Skeletal muscle satellite cell (primary cell): ENCODE data around the gene RPL19.

ENCODE experiments used
- H3K27me3 ChIP-seq: 2 replicates; pipeline ENCODE4 v1.7.0; 2013; ENCODE audit warnings: low read length; ENCODE audit not compliant: control insufficient read depth, insufficient read depth
- H3K36me3 ChIP-seq: 2 replicates; pipeline ENCODE4 v1.7.0; 2013; ENCODE audit warnings: mild to moderate bottlenecking, control low read depth, low read length; ENCODE audit not compliant: insufficient read depth
- H3K4me1 ChIP-seq: 2 replicates; pipeline ENCODE4 v1.7.0; 2013; ENCODE audit warnings: low read length; ENCODE audit not compliant: control insufficient read depth, insufficient read depth
- H3K4me2 ChIP-seq: 2 replicates; pipeline ENCODE4 v1.7.0; 2013; ENCODE audit warnings: mild to moderate bottlenecking, low read length
- H3K4me3 ChIP-seq: 2 replicates; pipeline ENCODE4 v1.7.0; 2013; ENCODE audit warnings: low read length
- H3K9ac ChIP-seq: 2 replicates; pipeline ENCODE4 v1.7.0; 2013; ENCODE audit warnings: mild to moderate bottlenecking, low read depth, low read length, moderate library complexity
- H3K9me3 ChIP-seq: replicated peaks from 2 replicates; pipeline ENCODE4 v1.7.0; 2013; ENCODE audit warnings: mild to moderate bottlenecking, control low read depth, low read length

The RPL19 gene

DNA sequence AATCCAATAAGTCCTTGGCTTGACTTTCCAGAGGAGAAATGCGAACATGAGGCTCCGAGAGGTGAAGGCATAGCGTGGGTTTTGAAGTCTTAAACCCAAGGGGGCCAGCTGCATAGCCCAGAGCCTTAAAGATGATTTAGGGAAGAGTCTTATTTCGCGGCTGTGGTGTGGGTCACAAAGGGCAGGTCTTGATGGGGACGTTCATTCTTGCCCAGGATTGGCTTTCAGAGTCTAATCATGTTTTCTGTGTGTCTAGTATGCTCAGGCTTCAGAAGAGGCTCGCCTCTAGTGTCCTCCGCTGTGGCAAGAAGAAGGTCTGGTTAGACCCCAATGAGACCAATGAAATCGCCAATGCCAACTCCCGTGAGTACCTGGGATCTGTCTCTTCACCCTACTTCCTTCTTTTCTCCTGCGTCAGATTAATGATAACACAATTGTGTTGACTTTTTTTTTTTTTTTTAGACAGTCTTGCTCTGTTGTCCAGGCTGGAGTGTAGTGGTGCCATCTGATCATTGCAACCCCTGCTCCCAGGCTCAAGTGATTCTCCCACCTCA is 951 bp downstream of the RPL19 start:
- H3K36me3 ChIP-seq: peaks cover 47% of the 10 kb centered on the region
- peak overlapping the region; percentile 91 for H3K4me3 ChIP-seq
- H3K9me3 ChIP-seq: no peaks in the 10 kb centered on the region
- no peaks in the 10 kb centered on the region for H3K27me3 ChIP-seq
- peak overlapping the region; percentile 99 for H3K9ac ChIP-seq
- peaks cover 22% of the 10 kb centered on the region for H3K4me1 ChIP-seq
- peak overlapping the region; percentile 94 for H3K4me2 ChIP-seq

DNA sequence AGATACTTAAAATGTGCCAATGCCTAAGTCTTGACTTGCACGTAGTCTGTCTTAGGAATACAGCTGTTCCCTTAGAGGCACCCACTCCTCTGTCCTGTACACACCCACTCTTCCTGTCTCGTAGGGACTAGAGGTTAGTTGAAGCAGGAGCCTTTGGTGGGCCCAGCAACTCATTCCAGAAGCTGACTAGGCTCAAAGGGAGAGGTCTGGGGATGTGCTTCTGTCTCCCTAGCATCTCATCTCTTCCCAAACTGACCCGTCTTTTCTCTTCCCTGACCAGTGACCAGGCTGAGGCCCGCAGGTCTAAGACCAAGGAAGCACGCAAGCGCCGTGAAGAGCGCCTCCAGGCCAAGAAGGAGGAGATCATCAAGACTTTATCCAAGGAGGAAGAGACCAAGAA is 4.2 kb downstream of the RPL19 start:
- Histone ChIP-seq H3K36me3 (peaks cover 47% of the 10 kb centered on the region), H3K4me3 (no peak overlapping the region), H3K27me3 (no peaks in the 10 kb centered on the region), H3K9me3 (no peaks in the 10 kb centered on the region), H3K4me1 (peaks cover 32% of the 10 kb centered on the region), H3K4me2 (no peak overlapping the region), H3K9ac (no peak overlapping the region)

DNA sequence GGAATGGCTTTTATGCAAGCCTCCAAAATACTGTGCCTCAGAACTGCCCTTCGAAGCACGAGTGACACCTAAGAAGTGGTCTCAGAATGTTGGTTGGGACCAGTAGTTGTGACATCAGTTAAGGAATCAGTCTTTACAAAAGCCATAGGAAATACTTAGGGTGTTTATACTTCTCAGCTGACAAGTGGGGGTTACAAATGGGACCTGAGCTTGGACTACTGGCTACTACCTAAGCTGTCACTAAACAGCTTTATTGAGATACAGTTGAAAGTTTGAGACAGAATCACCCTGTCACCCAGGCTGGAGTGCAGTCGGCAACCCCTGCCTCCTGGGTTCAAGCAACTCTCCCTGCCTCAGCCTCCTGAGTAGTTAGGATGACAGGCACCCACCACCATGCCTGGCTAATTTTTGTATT is 5.0 kb downstream of the RPL19 start:
- no peak overlapping the region for H3K4me2 ChIP-seq
- H3K27me3 ChIP-seq: no peaks in the 10 kb centered on the region
- peaks cover 47% of the 10 kb centered on the region for H3K36me3 ChIP-seq
- H3K4me3 ChIP-seq: no peak overlapping the region
- peaks cover 40% of the 10 kb centered on the region for H3K4me1 ChIP-seq
- no peak overlapping the region for H3K9ac ChIP-seq
- H3K9me3 ChIP-seq: no peaks in the 10 kb centered on the region

DNA sequence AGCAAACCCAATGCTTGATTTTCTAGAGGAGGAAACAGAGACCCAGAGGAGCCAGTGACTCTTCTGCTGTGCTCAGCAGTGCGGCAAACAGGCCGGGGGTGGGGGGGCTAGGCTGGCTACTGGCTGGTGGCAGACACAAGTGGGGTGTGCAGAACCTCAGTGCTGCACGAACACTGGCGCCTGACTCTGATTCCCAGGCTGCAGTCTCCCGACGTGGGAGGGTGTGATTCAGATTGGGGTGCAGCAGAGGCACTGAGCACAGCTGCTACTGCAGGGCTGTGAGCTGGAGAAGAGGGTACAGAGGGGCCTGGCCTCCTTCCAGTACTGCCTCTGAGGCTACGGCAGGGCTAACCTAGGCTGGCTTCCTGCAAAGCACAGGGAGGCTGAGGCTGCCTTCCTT is 8.1 kb downstream of the RPL19 start:
- H3K9ac ChIP-seq: no peak overlapping the region
- H3K4me2 ChIP-seq: peak overlapping the region; percentile 24
- no peaks in the 10 kb centered on the region for H3K27me3 ChIP-seq
- H3K4me1 ChIP-seq: peaks cover 40% of the 10 kb centered on the region
- no peaks in the 10 kb centered on the region for H3K9me3 ChIP-seq
- H3K36me3 ChIP-seq: peaks cover 21% of the 10 kb centered on the region
- H3K4me3 ChIP-seq: no peak overlapping the region

DNA sequence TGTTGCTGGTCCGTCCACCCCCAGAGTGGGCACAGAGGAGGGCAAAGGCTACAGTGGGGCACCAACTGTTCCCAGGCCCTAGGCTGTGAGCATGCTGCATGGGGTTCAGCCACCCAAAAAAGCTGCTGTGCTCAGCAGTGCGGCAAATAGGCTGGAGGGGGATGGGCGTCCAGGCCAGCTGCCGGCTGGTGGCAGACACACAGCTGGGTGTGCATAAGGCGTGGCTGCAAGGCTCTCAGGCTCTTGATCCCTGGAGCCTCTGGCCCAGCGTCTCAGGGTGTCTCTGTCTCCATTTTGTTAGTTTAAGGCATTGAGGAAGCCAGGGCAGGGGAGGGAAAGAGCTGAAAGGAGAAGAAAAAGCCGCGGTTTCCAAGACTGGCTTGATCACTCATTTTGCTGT is 8.8 kb downstream of the RPL19 start:
- peak overlapping the region; percentile 84 for H3K4me2 ChIP-seq
- no peaks in the 10 kb centered on the region for H3K9me3 ChIP-seq
- H3K4me3 ChIP-seq: peak overlapping the region; percentile 63
- peaks cover 40% of the 10 kb centered on the region for H3K4me1 ChIP-seq
- H3K9ac ChIP-seq: peak overlapping the region; percentile 4
- peaks cover 14% of the 10 kb centered on the region for H3K36me3 ChIP-seq
- H3K27me3 ChIP-seq: no peaks in the 10 kb centered on the region

DNA sequence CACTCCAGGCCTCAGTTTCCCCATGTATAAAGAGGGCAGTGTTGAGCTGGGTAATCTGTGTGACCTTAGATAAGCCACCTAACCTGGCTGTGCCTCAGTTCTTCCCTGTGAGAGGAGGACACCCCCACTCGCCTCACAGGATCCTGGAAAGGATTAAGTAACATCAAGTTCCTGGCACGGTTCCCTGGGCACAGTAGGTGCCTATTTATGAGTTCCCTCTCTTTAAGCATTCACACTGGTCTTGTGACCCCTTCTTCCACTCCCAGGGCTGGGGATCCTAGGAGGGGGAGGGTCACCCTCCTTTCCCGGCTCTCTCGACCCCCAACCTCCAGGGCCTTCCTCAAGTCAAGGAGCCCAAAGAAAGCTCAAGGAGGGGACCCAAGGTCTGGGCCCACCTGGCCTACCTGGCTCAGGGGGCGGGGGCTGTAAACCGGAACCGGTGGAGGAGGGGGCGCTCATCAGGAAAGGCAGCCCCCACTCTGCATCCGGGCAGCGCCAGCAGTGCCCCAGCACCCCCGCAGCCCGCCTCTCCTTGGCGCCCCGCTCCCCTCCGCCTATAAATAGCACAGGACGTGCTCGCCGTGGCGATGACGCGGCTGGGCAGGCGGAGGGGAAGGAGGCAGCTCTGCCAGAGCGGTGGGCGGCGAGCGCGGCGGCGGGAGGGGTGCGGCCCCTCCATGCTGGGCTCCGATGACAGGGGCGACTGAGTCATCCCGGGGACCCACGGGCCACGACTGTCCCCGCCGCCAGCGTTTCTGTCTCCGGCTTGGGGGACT is 9.4 kb downstream of the RPL19 start:
- Histone ChIP-seq H3K9me3 (no peaks in the 10 kb centered on the region), H3K4me3 (peak overlapping the region; percentile 63), H3K36me3 (peaks cover 8% of the 10 kb centered on the region), H3K9ac (peak overlapping the region; percentile 76), H3K27me3 (no peaks in the 10 kb centered on the region), H3K4me2 (peak overlapping the region; percentile 84), H3K4me1 (peaks cover 40% of the 10 kb centered on the region)

DNA sequence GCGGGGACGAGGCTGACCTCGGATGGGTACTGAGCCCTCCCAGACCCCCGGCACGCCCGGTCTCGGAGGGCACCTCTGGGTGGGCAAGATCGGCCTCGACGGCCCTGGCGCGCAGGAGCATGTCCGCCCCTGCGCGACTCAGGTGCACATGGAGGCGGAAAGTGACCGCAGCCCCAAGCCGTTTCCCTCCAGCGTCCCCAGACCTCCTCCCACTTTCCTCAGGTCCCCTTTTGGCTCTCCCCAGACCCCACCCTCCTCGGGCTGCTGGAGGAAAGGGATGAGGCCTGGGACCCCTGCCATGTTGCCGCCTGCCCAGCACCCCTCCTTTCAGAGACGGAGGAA is 10.0 kb downstream of the RPL19 start:
- H3K9ac ChIP-seq: peak overlapping the region; percentile 76
- H3K4me1 ChIP-seq: peaks cover 40% of the 10 kb centered on the region
- H3K4me2 ChIP-seq: peak overlapping the region; percentile 84
- peaks cover 2% of the 10 kb centered on the region for H3K36me3 ChIP-seq
- H3K9me3 ChIP-seq: no peaks in the 10 kb centered on the region
- no peaks in the 10 kb centered on the region for H3K27me3 ChIP-seq
- peak overlapping the region; percentile 52 for H3K4me3 ChIP-seq

DNA sequence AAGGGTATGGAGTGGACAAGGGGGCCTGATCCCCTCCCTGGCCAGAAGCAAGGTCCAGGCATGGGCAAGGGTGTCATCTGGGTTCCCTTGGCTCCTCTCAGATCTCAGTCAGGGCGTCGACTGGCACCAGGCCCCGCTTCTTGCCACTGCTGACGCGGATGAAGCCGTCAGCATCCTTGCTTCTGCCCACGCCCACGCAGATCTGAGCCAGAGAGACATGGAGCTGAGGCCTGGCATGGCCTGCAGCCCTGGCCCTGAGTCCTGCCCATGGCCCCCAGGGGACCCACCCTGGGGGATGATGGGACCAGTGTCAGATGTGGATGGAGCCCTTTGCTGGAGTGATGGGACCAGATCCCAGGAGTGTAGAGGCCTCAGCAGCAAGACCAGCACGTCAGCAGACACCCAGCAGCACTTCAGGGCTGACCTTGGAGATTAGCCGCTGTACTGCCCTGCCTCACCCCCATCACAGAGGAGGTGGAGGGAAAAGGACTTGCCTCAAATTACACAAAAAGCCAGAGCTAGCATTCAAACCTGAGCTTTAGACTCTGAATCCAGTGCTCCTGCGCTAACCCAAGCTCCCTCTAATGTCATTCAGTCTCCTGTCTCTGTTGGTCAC is 12.2 kb downstream of the RPL19 start:
- H3K9ac ChIP-seq: no peak overlapping the region
- H3K9me3 ChIP-seq: no peaks in the 10 kb centered on the region
- H3K4me2 ChIP-seq: no peak overlapping the region
- H3K27me3 ChIP-seq: peaks cover 11% of the 10 kb centered on the region
- H3K4me1 ChIP-seq: peaks cover 36% of the 10 kb centered on the region
- no peaks in the 10 kb centered on the region for H3K36me3 ChIP-seq
- no peak overlapping the region for H3K4me3 ChIP-seq

DNA sequence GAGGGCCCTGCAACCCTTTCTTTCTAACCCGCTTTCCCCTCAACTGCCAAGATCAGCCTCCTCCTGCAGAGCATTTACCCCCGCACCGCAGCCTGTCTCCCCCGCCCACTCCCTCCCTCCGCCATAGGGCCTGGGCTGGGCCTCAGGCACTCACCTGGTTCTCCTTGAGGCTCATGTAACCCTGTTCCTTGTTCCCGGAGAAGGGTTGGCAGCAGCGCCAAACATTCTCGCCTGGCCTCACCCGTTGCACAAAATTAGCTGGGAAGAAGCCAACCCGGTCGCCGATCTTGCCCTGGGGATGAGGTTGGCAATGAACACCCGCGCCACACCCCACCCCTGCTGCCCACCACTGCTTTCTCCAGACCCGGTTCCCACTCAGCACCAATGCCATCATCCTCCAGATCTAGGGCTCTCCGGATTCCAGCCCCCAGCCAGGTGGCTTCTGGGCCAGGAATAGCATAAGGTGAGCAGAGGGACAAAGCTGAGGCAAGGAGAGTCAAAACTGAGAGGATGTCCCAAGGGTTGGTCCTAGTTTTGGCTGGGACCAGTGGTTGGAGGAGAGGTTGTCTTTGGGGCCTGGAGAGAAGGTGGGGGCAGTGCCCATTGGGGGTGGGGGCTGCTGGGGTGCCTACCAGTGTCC is 12.9 kb downstream of the RPL19 start:
- Histone ChIP-seq H3K9ac (no peak overlapping the region), H3K36me3 (no peaks in the 10 kb centered on the region), H3K4me2 (no peak overlapping the region), H3K4me1 (peaks cover 34% of the 10 kb centered on the region), H3K4me3 (no peak overlapping the region), H3K27me3 (peaks cover 15% of the 10 kb centered on the region), H3K9me3 (no peaks in the 10 kb centered on the region)

DNA sequence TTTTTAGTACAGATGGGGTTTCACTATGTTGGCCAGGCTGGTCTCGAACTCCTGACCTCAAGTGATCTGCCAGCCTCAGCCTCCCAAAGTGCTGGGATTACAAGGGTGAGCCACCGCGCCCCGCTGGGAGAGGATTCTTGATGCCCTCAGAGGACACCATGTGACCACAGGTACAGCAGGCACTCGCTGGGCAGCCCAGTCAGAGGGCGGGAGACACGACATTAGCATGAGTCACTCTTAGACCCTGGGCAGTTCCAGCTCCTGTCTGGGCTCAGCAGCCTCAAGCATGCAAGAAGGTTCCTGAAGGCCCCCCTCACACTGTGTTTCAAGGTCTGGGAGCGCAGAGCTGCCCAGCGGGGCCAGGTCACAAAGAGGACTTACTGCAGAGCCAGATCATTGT is 13.8 kb downstream of the RPL19 start:
- Histone ChIP-seq H3K9me3 (no peaks in the 10 kb centered on the region), H3K36me3 (no peaks in the 10 kb centered on the region), H3K9ac (no peak overlapping the region), H3K4me3 (no peak overlapping the region), H3K4me1 (peaks cover 25% of the 10 kb centered on the region), H3K27me3 (peaks cover 17% of the 10 kb centered on the region), H3K4me2 (no peak overlapping the region)

DNA sequence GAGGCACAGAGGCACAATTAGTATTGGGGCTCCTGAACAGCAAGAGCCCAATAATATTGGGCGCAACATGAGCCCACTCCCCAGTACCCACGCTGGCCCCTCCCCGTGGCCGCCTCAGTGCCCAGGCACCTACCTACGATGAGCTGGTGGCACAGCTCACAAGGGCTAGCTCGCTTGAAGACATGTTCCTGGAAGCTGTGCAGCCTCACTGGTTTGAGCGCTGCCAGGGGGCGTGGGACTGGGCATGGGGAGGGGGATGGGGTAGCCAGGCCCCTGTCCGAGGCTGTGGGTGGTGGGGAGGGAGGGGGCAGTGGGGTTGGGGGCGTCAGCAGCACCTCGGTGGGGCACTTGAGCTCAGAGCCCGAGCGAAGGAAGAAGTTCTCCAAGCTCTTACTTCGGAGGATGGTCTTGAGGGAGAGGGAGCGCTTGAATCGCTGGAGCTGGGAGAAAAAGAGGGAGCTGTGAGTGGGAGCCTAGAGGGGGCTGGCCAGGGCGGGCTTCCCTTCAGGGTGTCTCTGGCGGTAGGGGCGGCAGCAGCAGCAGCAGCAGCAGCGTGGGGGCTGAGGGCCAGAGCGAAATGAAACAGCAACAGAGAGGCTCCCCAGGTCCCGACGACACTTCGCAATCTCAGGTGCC is 17.8 kb downstream of the RPL19 start:
- no peaks in the 10 kb centered on the region for H3K36me3 ChIP-seq
- H3K9me3 ChIP-seq: no peaks in the 10 kb centered on the region
- peaks cover 30% of the 10 kb centered on the region for H3K27me3 ChIP-seq
- peaks cover 11% of the 10 kb centered on the region for H3K4me1 ChIP-seq
- H3K4me2 ChIP-seq: no peak overlapping the region
- no peak overlapping the region for H3K4me3 ChIP-seq
- no peak overlapping the region for H3K9ac ChIP-seq
